Colon (tissue), 2 donors: Measurements from ENCODE around the gene L3HYPDH.

Source experiments
- FAIRE-seq: peaks from 2 replicates; lab custom pipeline; 2012; peaks lifted over from hg19 to GRCh38; lab: Jason Lieb, UNC
- donor health status: control.
- donor health status: control.

The L3HYPDH gene

GRCh38 chr14:59427653-59428580 is 56.3 kb downstream of the L3HYPDH start:
- FAIRE-seq: no peak

DNA sequence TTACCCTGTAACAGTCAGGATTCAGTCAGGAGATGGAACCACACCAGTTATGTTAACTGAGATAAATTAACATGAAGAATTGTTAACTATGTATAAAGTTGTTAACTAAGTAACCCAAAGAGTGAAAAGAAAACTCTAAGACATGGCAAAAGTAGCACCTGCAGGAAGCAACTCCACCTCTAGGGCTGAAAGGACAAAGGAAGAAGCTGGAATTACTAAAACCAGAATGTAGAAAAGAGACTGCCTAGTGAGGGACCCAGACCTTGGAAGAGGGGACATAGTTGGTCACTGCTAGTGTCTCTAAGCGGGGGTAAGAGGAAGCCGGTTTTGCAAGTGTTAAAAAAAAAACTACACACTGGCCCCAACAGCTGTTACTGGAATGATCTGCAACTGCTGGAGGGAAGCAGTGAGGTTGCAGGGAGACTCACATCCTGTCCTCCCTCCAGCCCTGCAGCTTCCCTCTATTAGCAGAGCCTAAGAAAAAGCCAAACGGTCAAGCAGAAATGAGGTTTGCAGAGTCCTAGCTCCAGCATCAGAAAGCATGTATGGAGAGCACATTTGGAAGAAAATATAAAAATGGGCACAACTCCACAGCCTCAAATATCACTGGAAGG is 58.8 kb downstream of the L3HYPDH start:
- FAIRE-seq: no peak

DNA sequence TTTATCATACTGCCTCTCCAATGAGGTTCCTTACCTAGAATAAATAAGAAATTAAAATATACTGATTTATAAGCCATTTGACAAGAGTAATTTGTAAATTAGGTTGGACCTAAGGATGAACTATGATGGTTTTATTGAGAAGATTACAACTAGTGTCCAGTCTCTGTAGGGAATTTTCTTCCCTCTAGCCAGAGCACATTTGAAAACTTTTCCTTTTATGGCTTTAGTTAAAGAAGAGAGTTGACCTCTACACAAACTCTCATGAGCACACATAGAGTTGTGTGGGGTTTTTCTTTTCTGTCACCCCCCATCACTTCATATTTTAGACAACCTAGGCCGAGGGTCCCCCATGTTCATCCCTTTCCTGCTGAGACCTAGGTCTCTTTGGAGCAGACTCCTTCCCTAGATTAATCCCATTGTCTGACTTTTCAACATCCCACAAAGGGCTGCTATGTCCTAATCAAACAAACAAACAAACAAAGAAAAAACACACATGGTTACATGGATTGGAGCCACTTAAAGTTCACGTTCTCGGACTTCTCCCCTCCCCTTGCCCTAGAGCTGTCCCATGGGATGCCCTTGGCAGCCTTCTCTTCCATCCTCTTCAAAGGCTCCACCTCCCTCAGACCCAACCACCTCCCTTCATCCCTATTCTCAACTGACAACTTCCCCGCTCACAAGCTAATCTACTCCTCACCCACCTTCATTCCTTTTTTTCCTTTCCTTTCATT is 59.7 kb downstream of the L3HYPDH start:
- FAIRE-seq: no peak
